WERI-Rb-1 (cell line): Measurements from ENCODE around the gene ADGRE2.
"Not testable (repeated sequence)": the region's sequence is repeated elsewhere in the genome, so short reads cannot be mapped to it uniquely, and the experiment has no call there.

Experiments
- DNase-seq: peaks from one replicate; pipeline ENCODE4 v3.0.0-alpha.2; 2020
- H3K27ac ChIP-seq: fragments of 250-450 bp; sonication (Bioruptor Pico); 2 replicates; pipeline ENCODE4 v1.5.1; 2020; ENCODE audit warnings: mild to moderate bottlenecking, moderate library complexity
- H3K27me3 ChIP-seq: fragments of 250-450 bp; sonication (Bioruptor Pico); 2 replicates; pipeline ENCODE4 v1.5.1; 2021; ENCODE audit warnings: mild to moderate bottlenecking, low read depth, moderate library complexity; ENCODE audit not compliant: insufficient read depth, severe bottlenecking
- H3K36me3 ChIP-seq: fragments of 250-450 bp; sonication (Bioruptor Pico); 2 replicates; pipeline ENCODE4 v1.5.1; 2020; ENCODE audit warnings: mild to moderate bottlenecking, moderate library complexity
- H3K4me3 ChIP-seq: 2 replicates; pipeline ENCODE4 v1.5.1; 2011; ENCODE audit warnings: low read depth, mild to moderate bottlenecking, control low read depth, low read length
- H3K9me3 ChIP-seq: fragments of 250-450 bp; sonication (Bioruptor Pico); 2 replicates; pipeline ENCODE4 v1.5.1; 2021; ENCODE audit warnings: mild to moderate bottlenecking, moderate library complexity; ENCODE audit not compliant: severe bottlenecking
- CTCF ChIP-seq: IDR thresholded peaks from 2 replicates; pipeline ENCODE4 v1.5.1; 2011; ENCODE audit warnings: low read depth, mild to moderate bottlenecking, control low read depth, inconsistent platforms, low read length

ADGRE2 gene

DNA sequence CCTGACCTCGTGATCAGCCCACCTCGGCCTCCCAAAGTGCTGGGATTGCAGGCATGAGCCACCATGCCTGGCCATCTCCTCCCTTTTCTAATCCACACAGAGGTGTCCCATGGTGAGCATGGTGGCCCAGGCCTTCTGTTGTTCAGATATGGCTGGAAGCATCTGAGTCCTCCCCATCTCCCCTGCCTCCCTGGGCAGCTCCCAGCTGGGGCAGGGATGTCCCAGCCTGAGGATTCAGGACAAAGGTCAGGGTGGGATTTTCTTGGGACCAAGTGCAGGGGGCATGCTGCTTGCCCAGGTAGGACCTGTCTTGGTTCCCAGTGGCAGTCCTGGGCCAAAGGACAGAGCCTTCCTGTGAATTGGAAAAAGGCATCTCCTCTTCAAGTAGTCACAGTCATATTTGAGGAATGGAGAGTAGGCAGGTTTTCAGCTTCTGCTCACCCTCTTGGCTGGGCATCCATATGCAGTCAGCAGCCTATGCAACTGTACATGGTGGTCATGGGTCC lies 10.8 kb downstream of the ADGRE2 start:
- no peak for TF ChIP-seq CTCF

DNA sequence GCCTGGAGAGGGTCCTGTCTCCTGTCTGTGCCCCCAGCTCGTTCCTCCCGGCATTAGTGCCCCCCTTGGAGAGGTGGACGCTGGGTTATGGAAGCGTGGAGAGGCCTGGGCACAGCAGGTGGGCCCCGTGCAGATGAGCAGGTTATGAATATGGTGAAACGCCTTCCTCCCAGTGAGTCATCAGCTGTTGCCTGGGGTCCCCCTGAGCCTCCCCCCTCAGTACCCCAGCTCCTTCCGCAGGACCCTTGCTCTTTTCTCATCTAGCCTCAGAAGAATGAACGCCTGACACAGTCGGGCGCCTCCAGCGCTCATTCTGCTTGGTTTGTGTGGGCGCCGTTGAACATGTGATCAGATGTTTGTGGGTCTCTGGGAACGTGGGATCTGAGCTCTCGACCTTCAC lies 12.5 kb downstream of the ADGRE2 start:
- H3K36me3 ChIP-seq, DNase-seq, H3K4me3 ChIP-seq, H3K27ac ChIP-seq, H3K9me3 ChIP-seq: not testable (repeated sequence)
- H3K27me3 ChIP-seq: peaks cover 80% of the 10 kb centered on the region

More for the DNA sequence above, 10.8 kb downstream of the ADGRE2 start:
- Histone ChIP-seq H3K36me3 (no peaks in the 10 kb centered on the region), H3K9me3 (peaks cover under 1% of the 10 kb centered on the region), H3K4me3 (no peak overlapping the region), H3K27ac (no peak overlapping the region), H3K27me3 (peaks cover 79% of the 10 kb centered on the region)
- DNase-seq: no peak

GRCh38 chr19:14765403-14765802 lies 13.0 kb downstream of the ADGRE2 start:
- not testable (repeated sequence) for H3K27ac ChIP-seq, H3K9me3 ChIP-seq, DNase-seq, H3K36me3 ChIP-seq, H3K4me3 ChIP-seq
- H3K27me3 ChIP-seq: peaks cover 81% of the 10 kb centered on the region

DNA sequence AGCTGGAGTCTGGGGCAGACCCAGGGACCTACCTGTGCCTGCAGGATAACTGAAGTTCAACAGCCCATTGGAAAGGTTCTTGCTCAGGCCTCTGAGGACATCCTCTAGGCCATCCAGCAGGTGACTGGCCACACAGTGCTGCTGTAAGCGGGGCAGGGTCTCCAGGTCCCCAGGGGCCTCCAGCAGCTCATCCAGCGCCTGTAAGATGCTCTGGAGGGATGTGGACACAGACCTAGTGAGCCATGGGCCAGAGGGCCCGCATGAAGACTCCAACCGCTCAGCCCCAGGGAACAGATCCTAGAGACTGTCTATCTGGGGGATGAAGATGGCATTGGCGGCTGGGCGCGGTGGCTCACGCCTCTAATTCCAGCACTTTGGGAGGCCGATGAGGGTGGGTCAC lies 14.0 kb downstream of the ADGRE2 start:
- H3K27me3 ChIP-seq: peaks cover 77% of the 10 kb centered on the region
- H3K9me3 ChIP-seq: peaks cover 9% of the 10 kb centered on the region
- no peak for TF ChIP-seq CTCF
- no peak for DNase-seq
- no peak overlapping the region for H3K27ac ChIP-seq
- H3K36me3 ChIP-seq: no peaks in the 10 kb centered on the region
- no peak overlapping the region for H3K4me3 ChIP-seq

DNA sequence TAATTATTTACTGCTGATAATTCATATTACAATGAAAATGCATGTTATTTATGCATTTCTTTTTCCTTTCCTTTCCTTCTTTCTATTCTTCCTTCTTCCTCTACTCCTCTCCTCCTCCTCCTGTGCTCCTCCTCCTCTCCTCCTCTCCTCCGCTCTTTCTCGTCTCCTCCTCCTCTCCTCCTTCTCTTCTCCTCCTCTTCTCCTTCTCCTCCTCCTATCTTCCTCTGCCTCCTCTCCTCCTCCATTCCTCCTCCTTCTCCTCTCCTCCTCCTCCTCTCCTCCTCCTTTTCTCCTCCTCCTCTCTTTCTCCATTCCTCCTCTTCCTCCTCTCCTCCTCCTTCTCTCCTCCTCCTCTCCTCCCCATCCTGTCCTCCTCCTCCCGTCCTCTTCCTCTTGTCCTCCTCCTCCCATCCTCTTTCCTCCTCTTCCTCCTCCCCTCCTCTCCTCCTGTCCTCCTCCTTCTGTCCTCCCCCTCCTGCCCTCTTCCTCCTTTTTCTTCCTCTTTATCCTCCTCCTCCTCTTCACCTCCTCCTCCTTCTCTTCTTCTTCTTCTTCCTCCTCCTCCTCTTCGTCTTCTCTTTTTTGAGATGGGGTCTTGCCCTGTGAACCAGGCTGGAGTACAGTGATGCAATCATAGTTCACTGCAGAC lies 14.7 kb downstream of the ADGRE2 start:
- DNase-seq: no peak
- Histone ChIP-seq H3K9me3 (peaks cover 9% of the 10 kb centered on the region), H3K27me3 (peaks cover 73% of the 10 kb centered on the region), H3K4me3 (no peak overlapping the region), H3K36me3 (no peaks in the 10 kb centered on the region), H3K27ac (no peak overlapping the region)
- no peak for TF ChIP-seq CTCF

- DNase-seq: no peak
- no peak for TF ChIP-seq CTCF
- Histone ChIP-seq H3K36me3 (no peaks in the 10 kb centered on the region), H3K9me3 (peaks cover 9% of the 10 kb centered on the region), H3K27ac (no peak overlapping the region), H3K4me3 (no peak overlapping the region), H3K27me3 (peaks cover 72% of the 10 kb centered on the region)
These were observed 16.2 kb downstream of the ADGRE2 start for GRCh38 chr19:14762111-14762510.

DNA sequence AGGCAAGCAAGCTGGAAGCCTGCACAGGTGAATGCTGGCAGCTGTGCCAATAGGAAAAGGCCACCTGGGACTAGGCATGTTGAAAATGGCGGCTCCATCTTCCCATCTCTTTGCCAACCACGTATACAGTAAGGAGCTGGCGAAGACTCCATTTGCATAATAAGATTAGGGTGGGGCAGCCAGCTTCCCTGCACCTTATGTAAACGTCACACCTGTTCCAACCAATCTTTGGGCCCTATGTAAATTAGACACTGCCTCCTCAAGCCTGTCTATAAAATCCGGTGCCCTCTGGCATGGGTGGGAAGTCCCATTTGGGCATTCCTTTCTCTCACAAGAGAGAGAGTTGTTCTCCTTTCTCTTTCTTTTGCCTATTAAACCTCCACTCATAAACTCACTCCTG lies 16.8 kb downstream of the ADGRE2 start:
- no peak overlapping the region for H3K27ac ChIP-seq
- no peak overlapping the region for H3K4me3 ChIP-seq
- TF ChIP-seq CTCF: no peak
- H3K36me3 ChIP-seq: no peaks in the 10 kb centered on the region
- peaks cover 74% of the 10 kb centered on the region for H3K27me3 ChIP-seq
- DNase-seq: no peak
- H3K9me3 ChIP-seq: peaks cover 9% of the 10 kb centered on the region
